Activated naive CD4-positive, alpha-beta T cell treated with anti-CD3 and anti-CD28 coated beads, Interleukin-2, amount 10 ng/mL, durations not matched to agents 7 days and 5 days (primary cell): ENCODE results near the gene COL5A1.

Experiments used
- CTCF ChIA-PET: fragments of 350-600 bp; sonication (Branson Sonifier 250); formaldehyde crosslinking; loops from one replicate; lab custom pipeline; 2021; ENCODE audit warnings: antibody characterized with exemption; lab: Charles Lee
- DNase-seq: peaks from one replicate; pipeline ENCODE4 v3.0.0-alpha.2; 2020
- H3K27ac Mint-ChIP-seq: one replicate; pipeline ENCODE4 v1.8.0; 2021; ENCODE audit warnings: mild to moderate bottlenecking, moderate library complexity, mixed read lengths
- H3K27me3 Mint-ChIP-seq: one replicate; pipeline ENCODE4 v1.8.0; 2021; ENCODE audit warnings: mild to moderate bottlenecking, mixed read lengths
- H3K36me3 Mint-ChIP-seq: one replicate; pipeline ENCODE4 v1.8.0; 2021; ENCODE audit warnings: mixed read lengths
- H3K4me1 Mint-ChIP-seq: one replicate; pipeline ENCODE4 v1.8.0; 2021; ENCODE audit warnings: mixed read lengths
- H3K4me3 Mint-ChIP-seq: one replicate; pipeline ENCODE4 v1.8.0; 2021; ENCODE audit warnings: mild to moderate bottlenecking, moderate library complexity, mixed read lengths
- H3K9me3 Mint-ChIP-seq: one replicate; pipeline ENCODE4 v1.8.0; 2021; ENCODE audit warnings: mixed read lengths

COL5A1 gene

GRCh38 chr9:134728801-134729495, 87.3 kb downstream of the COL5A1 start:
- Mint-ChIP-seq H3K4me3 (no peak overlapping the region), H3K4me1 (no peaks in the 10 kb centered on the region), H3K27ac (no peak overlapping the region), H3K36me3 (no peaks in the 10 kb centered on the region), H3K9me3 (peaks cover 2% of the 10 kb centered on the region), H3K27me3 (peaks cover 12% of the 10 kb centered on the region)
- CTCF ChIA-PET, result no interaction called here
- DNase-seq, result no peak

DNA sequence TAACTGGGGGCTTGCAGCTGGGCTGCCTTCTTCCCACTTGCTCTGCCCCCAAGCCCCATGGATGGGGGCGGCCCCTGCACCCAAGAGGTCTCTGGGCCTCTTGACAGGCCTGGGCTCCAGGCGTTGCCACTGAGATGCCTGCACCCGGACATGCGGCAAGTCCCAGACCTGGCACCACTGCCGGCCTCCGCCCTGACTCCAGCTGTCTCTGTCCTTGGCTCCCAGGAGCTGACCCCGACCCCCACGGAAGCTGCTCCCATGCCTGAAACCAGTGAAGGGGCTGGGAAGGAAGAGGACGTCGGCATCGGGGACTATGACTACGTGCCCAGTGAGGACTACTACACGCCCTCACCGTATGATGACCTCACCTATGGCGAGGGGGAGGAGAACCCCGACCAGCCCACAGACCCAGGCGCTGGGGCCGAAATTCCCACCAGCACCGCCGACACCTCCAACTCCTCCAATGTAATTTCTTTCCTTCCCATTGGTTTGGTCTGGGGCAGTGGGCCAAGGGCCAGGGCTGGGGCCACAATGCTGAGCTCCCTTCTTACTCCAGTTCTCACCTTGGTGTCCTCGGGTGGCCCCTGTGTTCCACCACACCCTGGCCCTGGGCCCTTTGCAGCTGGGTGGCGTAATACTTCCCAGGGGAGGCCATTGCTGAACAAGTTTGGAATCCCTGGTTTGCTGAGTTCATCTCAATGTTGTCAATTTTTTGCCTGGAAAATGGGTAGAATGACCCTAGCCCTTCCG, 88.6 kb downstream of the COL5A1 start:
- no peak for DNase-seq
- Mint-ChIP-seq H3K27me3 (no peaks in the 10 kb centered on the region), H3K36me3 (no peaks in the 10 kb centered on the region), H3K4me3 (no peak overlapping the region), H3K27ac (no peak overlapping the region), H3K4me1 (no peaks in the 10 kb centered on the region), H3K9me3 (peaks cover 2% of the 10 kb centered on the region)
- CTCF ChIA-PET, result no interaction called here

GRCh38 chr9:134730761-134731496, 89.3 kb downstream of the COL5A1 start:
- CTCF ChIA-PET, result no interaction called here

DNA sequence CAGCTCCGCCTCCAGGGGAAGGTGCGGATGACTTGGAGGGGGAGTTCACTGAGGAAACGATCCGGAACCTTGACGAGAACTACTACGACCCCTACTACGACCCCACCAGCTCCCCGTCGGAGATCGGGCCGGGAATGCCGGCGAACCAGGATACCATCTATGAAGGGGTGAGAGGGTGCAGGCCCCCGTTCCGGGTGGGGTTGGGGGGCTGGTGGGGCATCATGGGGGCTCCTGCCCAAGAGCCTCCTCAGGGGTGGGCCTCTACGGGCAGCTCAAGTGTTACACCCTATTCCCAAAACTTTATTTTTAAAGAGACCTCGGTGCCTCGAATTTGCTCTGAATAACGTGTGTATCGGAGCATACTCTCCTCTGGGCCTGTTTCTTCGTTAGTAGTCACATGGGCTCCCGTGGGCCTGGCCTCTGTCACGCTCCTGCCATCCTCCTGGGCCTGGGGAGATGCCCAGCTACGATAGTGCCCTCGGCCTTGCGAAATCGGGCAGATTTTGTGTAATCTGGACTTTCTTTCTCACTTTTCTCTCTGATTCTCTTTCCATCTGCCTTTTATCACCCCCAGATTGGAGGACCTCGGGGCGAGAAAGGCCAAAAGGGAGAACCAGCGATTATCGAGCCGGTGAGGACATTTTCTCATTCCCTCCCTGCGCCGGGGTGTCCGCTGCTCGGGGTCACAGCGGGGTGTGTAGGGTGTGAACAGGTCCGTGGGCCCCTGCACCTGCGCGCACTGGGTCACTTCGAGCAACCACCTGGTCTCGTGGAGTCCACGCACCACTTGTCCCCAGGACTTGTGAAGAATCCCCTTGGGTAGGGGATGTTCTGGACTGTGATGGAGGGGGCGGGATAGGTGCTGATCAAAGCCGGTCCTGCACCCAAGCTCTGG, 90.1 kb downstream of the COL5A1 start:
- H3K27me3 Mint-ChIP-seq, result no peaks in the 10 kb centered on the region
- CTCF ChIA-PET, result no interaction called here
- H3K27ac Mint-ChIP-seq, result no peak overlapping the region
- H3K4me1 Mint-ChIP-seq, result no peaks in the 10 kb centered on the region
- DNase-seq, result no peak
- peaks cover 2% of the 10 kb centered on the region for H3K9me3 Mint-ChIP-seq
- no peak overlapping the region for H3K4me3 Mint-ChIP-seq
- no peaks in the 10 kb centered on the region for H3K36me3 Mint-ChIP-seq

More at GRCh38 chr9:134730761-134731496, 89.3 kb downstream of the COL5A1 start:
- DNase-seq, result no peak
- H3K36me3 Mint-ChIP-seq, result no peaks in the 10 kb centered on the region
- H3K27ac Mint-ChIP-seq, result no peak overlapping the region
- H3K27me3 Mint-ChIP-seq, result no peaks in the 10 kb centered on the region
- H3K4me3 Mint-ChIP-seq, result no peak overlapping the region
- H3K4me1 Mint-ChIP-seq, result no peaks in the 10 kb centered on the region
- H3K9me3 Mint-ChIP-seq, result peaks cover 2% of the 10 kb centered on the region

DNA sequence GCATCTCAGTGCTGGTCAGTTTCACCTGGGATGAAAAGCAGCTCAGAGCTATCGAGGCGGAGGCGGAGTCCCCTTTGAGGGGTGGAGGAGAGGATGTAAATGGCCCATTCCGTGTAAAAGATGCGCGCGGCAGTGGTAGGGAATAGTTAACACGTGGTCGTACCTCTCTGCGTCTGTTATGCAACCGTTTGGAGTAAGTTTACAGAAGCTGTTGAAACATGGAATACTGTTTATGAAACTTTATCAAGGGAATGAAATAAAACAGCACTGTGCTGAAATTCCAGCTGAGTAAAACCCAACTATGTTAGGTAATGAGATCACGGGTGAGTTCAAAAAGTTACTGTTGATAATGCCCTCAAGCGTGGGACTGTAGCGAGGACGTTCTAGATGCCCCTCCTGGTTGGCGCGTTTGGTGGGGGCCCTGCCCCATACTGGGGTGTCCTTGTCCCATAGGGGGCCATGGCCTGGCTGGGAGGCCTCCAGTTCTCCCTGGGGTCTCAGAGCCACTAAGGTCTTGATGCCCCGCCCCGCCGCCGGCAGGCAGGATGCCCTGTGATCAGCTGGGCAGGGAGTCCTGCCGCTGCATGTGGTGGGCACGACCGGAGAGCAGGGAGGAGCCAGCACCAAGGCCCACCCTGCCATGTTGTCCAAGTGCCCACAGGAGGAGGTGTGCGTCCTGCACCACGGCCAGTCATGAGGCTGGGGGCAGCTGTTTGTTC, 90.9 kb downstream of the COL5A1 start:
- peaks cover 2% of the 10 kb centered on the region for H3K9me3 Mint-ChIP-seq
- H3K4me1 Mint-ChIP-seq, result no peaks in the 10 kb centered on the region
- DNase-seq, result no peak
- no peak overlapping the region for H3K27ac Mint-ChIP-seq
- CTCF ChIA-PET, result no interaction called here
- no peaks in the 10 kb centered on the region for H3K36me3 Mint-ChIP-seq
- H3K4me3 Mint-ChIP-seq, result no peak overlapping the region
- no peaks in the 10 kb centered on the region for H3K27me3 Mint-ChIP-seq

DNA sequence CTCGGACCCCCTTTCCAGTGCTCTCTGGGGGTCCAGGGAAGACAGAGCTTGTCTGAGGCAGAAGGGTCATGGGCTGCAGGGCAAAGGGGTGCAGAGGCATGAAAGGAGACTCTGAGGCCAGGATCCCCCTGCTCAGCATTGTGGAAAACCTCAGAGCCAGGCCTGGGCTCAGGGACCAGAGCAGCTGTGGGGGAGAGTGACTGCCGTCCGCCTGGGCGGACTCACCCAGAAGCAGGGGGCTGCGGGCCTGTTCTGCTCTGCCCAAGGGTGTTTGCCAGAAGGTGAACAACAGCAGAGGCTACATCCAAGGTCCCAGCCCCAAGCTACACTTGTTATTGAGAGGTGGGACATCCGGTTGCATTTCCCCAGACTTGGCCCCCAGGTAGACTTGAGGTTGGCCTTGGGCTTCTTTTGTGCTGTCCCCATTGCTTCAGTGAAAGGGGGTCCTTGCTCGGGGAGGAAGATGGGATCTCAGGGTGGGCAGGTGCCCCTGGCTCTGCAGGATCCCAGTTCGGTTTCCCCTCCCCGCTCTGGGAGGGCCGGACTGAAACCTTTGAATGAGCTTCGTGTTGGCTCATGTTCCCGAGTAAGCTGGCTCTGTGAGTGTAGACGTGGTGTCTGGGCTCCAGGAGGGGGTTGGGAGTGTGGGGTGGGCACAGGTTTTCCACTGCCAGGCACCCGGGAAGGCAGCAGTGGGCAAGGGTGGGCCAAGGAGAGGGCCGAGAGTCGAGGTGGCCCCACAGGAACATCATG, 92.1 kb downstream of the COL5A1 start:
- Mint-ChIP-seq H3K27ac (no peak overlapping the region), H3K4me1 (no peaks in the 10 kb centered on the region), H3K4me3 (no peak overlapping the region), H3K9me3 (peaks cover 2% of the 10 kb centered on the region), H3K36me3 (no peaks in the 10 kb centered on the region), H3K27me3 (no peaks in the 10 kb centered on the region)
- no peak for DNase-seq
- CTCF ChIA-PET, result no interaction called here

DNA sequence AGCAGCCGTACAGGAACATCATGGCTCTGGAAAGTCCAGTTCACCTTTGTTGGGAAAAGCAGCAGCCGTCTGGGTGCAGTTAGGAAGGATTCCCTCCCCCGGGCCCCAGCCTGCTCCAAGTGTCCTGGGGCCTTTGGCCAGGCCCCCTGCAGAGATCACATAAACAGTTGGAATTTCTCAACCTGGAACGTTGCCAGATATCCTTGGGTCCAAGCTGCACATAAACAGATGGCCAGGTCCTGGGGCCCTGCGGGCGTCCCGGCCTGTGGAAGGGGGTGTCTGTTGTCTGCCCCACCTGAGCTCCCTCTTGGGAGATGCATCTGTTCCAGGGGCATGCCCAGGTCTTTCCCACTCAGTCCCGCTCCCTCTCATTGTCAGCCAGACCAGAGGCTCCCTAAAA, 92.7 kb downstream of the COL5A1 start:
- Mint-ChIP-seq H3K9me3 (peaks cover 1% of the 10 kb centered on the region), H3K36me3 (no peaks in the 10 kb centered on the region), H3K27me3 (no peaks in the 10 kb centered on the region), H3K4me3 (no peak overlapping the region), H3K4me1 (no peaks in the 10 kb centered on the region), H3K27ac (no peak overlapping the region)
- CTCF ChIA-PET, result no interaction called here
- DNase-seq, result no peak

DNA sequence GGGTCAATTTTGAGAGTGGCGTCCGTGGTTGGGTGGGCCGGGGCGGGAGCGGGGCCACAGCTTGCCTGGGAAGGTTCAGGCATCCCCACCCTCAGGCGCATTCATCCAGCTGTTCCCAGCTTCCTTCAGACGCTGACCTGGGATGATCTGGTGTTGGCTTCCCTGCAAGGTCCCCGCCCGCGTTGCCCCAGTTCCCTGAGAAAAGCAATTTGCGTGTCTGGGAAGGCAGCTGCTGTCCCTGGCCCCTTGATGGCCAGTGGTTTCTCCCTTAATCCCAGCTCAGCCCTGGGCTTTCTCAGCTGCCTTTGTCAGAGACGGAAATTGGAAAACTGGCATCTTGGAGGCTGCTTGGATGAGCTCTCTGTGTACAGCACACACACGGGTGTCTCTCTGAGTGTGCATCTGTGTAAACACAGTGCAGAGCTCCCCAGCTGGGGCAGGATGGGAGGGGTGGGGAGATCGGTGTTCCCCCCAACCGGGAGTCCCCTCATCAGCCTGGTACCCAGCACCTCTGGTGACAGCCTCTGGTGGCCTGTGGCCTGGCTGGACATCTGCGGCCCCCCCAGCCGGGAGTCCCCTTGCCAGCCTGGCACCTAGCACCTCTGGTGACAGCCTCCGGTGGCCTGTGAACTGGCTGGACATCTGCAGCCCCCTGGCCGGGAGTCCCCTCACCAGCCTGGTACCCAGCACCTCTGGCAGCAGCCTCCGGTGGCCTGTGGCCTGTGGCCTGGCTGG, 94.0 kb downstream of the COL5A1 start:
- Mint-ChIP-seq H3K4me3 (no peak overlapping the region), H3K36me3 (no peaks in the 10 kb centered on the region), H3K4me1 (no peaks in the 10 kb centered on the region), H3K9me3 (no peaks in the 10 kb centered on the region), H3K27ac (no peak overlapping the region), H3K27me3 (no peaks in the 10 kb centered on the region)
- CTCF ChIA-PET, result no interaction called here
- no peak for DNase-seq

DNA sequence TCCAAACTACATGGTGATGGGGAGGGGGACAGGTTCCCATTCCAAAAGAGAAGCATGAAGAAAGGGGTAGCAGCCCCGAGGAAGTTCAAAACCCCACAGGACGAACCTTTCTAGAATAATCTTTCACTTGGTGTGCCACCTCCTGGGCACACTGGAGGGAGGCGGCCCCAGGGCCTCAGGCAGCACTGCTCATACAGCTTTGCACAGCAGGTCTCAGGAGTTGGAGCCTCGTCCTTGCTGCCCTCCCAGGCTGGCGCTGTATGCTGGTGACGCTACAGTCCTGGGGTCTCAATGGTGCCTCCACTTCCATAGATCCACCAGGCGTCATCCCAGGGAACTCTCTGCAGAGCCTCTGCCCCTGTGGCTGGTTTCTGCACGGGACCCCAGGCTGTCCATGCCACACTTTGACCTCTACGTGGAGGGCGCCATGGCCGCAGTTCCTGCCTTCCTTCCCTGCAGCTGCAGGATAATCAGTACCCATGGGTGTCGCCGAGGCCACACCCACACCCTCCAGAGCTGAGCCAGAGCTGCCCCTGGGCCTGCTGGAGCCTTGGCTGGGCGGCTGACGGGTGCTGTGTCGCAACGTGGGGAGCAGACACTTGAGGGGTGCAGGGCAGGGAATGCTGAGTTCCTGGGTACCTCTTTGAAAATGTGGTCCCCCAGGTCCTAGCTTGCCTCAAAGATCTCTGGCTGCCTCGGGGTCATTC, 95.3 kb downstream of the COL5A1 start:
- H3K4me1 Mint-ChIP-seq, result no peaks in the 10 kb centered on the region
- H3K4me3 Mint-ChIP-seq, result no peak overlapping the region
- H3K9me3 Mint-ChIP-seq, result no peaks in the 10 kb centered on the region
- no peaks in the 10 kb centered on the region for H3K27me3 Mint-ChIP-seq
- CTCF ChIA-PET, result interaction anchor here (1.2 kb wide), 1 partner anchor 287 kb away, joined by 3 read pairs; no protein-coding TSS in a partner anchor
- no peak for DNase-seq
- no peak overlapping the region for H3K27ac Mint-ChIP-seq
- no peaks in the 10 kb centered on the region for H3K36me3 Mint-ChIP-seq

DNA sequence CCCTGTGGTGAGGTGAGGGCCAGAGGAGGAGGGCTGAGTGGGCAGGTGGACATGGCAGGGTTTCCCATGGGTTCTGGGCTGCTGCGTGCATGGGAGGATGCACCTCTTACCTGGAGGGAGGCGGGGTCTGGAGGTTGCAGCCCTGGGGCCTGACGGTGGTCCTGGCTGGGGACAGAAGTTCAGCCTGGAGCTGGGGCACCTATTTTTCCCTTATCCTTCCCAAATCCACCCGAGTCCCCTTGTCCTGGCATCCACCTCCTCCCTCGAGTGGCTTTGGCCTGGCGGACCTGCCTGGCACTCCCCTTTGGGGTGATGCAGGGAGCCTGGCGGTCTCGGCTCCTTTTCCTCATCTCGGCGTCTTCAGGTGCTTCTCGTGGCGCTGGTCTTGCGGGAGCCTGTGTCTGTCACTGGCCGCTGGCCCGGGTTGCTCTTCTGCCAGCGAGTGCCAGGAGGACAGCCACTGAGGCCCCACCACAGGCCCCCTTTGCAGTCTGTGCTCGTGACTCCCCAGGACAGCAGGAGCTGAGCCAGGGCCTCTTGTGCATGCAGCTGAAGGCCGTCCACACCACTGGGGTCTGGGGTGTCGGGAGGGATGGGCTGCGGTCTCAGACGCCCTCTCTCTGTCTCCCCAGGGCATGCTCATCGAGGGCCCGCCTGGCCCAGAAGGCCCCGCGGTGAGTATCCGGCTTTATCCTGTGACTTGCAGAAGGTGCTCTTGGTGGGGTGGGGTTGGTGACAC, 96.4 kb downstream of the COL5A1 start:
- H3K27ac Mint-ChIP-seq, result no peak overlapping the region
- DNase-seq, result no peak
- H3K4me3 Mint-ChIP-seq, result no peak overlapping the region
- no peaks in the 10 kb centered on the region for H3K27me3 Mint-ChIP-seq
- CTCF ChIA-PET, result interaction anchor here (1.2 to 2.1 kb wide), 3 partner anchors 38 to 289 kb away, joined by 3 to 5 read pairs (median 4); no protein-coding TSS in a partner anchor
- no peaks in the 10 kb centered on the region for H3K36me3 Mint-ChIP-seq
- no peaks in the 10 kb centered on the region for H3K9me3 Mint-ChIP-seq
- H3K4me1 Mint-ChIP-seq, result no peaks in the 10 kb centered on the region

GRCh38 chr9:134738869-134739659, 97.5 kb downstream of the COL5A1 start:
- Mint-ChIP-seq H3K27me3 (no peaks in the 10 kb centered on the region), H3K36me3 (no peaks in the 10 kb centered on the region), H3K4me1 (no peaks in the 10 kb centered on the region), H3K9me3 (no peaks in the 10 kb centered on the region), H3K4me3 (no peak overlapping the region), H3K27ac (no peak overlapping the region)
- CTCF ChIA-PET, result interaction anchor here (1.4 to 2.1 kb wide), 2 partner anchors 39 to 289 kb away, joined by 4 to 5 read pairs; no protein-coding TSS in a partner anchor
- DNase-seq, result peak; percentile 47
